Esophagus (tissue), 2 donors: Measurements from ENCODE around the gene LIMS4. TPM values are rescaled to one million over a fixed set of nuclear protein-coding genes. Genes with fewer than 3 reads are reported as not detected.
"Not testable (repeated sequence)": the region's sequence is repeated elsewhere in the genome, so short reads cannot be mapped to it uniquely, and the experiment has no call there.

Experiments used
- H3K27ac ChIP-seq, 2 donors: one replicate each; pipeline ENCODE4 v1.5.1; 2013; ENCODE audit warnings: low read depth in 2 of 2, mild to moderate bottlenecking in 2 of 2, inconsistent platforms in 1 of 2, low read length in 1 of 2, moderate library complexity in 1 of 2
- H3K27me3 ChIP-seq, 2 donors: one replicate each; pipeline ENCODE4 v1.6.1; 2013; ENCODE audit warnings: low read length in 2 of 2, control low read depth in 1 of 2, mild to moderate bottlenecking in 1 of 2; ENCODE audit not compliant: insufficient read depth in 2 of 2, control insufficient read depth in 1 of 2
- H3K36me3 ChIP-seq, 2 donors: one replicate each; pipeline ENCODE4 v1.6.1; 2013; ENCODE audit warnings: low read length in 1 of 2; ENCODE audit not compliant: control insufficient read depth in 2 of 2, insufficient read depth in 2 of 2
- H3K4me1 ChIP-seq, 2 donors: one replicate each; pipeline ENCODE4 v1.6.1; 2013; ENCODE audit warnings: low read length in 1 of 2; ENCODE audit not compliant: control insufficient read depth in 2 of 2, insufficient read depth in 2 of 2
- H3K4me3 ChIP-seq, 2 donors: one replicate each; pipeline ENCODE4 v1.5.1; 2013; ENCODE audit warnings: low read length in 2 of 2, mild to moderate bottlenecking in 2 of 2, low read depth in 1 of 2, moderate library complexity in 1 of 2
- H3K9me3 ChIP-seq, 2 donors: one replicate each; pipeline ENCODE4 v1.6.1; 2013; ENCODE audit warnings: mild to moderate bottlenecking in 2 of 2, low read depth in 1 of 2, low read length in 1 of 2, moderate library complexity in 1 of 2; ENCODE audit not compliant: control insufficient read depth in 2 of 2, insufficient read depth in 1 of 2
- WGBS, 2 donors: extraction: QIAGEN DNeasy Blood & Tissue Kit; methylation state at CpG; one replicate each; pipeline ENCODE4 v1.1.7; 2013; 5-methylcytosine and 5-hydroxymethylcytosine counted together
- polyA plus RNA-seq, 2 donors: library from polyadenylated mRNA; stranded (reverse); fragments of 200-250 nt; gene quantifications; one replicate each; pipeline ENCODE4 v1.2.3, GENCODE V29; 2013
- donor health status: healthy with polysubstance abuse.
- donor health status: Bipolar disorder and iron deficiency.

Gene LIMS4
- polyA plus RNA-seq, 2 donors = 0.29 to 0.93 TPM

GRCh38 chr2:110455080-110455670, 17.4 kb downstream of the LIMS4 start:
- H3K4me1 ChIP-seq, H3K9me3 ChIP-seq, H3K4me3 ChIP-seq, H3K27me3 ChIP-seq, H3K36me3 ChIP-seq, H3K27ac ChIP-seq: not testable (repeated sequence)
- no CpG with 5 or more reads among the region's 6 CpGs for WGBS, 2 donors

DNA sequence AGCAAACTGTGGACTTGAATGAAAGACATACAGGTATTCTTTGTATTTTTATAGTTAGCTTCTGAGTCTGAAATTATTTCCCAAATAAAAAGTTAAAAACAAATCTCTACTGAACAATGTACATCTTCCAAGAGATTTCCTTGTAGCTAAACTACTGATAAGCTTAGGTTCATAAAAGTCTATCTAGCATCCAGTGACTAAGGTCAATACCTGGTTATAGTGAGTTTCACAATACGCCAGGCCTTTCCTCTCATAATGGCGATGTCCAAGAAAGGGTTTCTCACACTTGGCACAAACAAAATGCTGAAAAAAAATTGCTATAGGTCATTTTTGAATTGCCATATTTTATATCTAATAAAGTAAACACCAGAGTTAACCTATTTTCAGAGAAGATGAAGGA, 21.7 kb downstream of the LIMS4 start:
- not testable (repeated sequence) for H3K4me3 ChIP-seq, H3K36me3 ChIP-seq, H3K9me3 ChIP-seq, H3K27me3 ChIP-seq, H3K4me1 ChIP-seq, H3K27ac ChIP-seq
- WGBS, 2 donors = no CpG with 5 or more reads among the region's 2 CpGs

DNA sequence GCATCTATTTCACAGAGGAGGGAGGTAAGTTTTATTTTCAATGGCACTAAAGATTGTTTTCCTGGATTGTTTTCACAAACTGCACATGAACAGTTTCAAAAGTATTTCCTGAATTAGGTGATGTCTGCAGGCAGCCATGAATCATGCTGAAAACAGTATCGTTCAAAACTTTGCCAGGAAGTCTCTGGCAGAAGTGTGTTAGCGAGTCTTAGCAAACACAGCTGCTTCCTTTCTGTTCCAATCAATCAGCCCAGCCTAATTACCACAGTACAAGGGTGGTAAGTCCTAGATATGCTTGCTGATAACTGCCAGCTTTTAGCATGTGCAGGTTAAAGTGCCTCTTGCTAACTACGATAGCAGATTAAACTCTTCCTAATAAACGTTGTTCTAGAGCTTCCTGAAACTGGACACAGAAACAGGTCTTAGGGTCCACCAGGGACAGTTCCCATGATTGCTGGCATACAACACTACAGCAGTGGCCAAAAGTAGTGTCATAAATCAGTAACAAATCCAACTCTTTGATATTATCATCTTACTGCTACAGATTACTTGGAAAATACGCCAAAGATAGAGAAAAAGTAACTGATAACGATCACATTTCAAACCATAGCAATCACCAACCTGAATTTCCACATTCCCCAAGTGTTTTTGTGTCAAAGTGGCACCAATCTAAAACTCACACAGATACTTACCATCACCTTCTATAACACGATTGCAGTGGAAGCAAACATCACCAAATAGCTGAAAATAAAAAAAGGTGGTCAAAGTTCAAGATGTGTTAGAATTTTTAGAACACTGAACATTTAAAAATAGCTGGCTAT, 23.3 kb downstream of the LIMS4 start:
- not testable (repeated sequence) for H3K4me1 ChIP-seq, H3K9me3 ChIP-seq, H3K36me3 ChIP-seq, H3K4me3 ChIP-seq, H3K27me3 ChIP-seq, H3K27ac ChIP-seq
- no CpG with 5 or more reads among the region's 7 CpGs for WGBS, 2 donors

DNA sequence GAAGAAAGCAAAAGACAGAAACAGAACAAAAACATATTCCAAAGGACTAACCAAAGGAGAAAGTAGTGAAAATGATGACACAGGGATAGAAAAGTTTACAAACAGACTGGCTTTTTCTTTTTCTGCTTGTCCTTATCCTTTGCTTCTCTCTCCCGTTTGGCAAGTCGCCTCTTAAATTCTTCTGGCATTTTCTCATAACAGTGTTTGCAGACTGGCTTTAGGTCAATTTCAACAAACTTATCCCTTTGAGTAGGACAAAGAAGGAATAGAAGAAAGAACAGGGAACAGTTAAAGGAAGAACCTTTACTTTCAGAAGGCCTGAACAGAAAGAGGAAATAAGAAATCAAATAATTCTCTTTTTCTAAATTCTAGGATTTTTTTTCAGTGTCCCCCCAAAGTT, 26.0 kb downstream of the LIMS4 start:
- H3K4me1 ChIP-seq, H3K27ac ChIP-seq, H3K36me3 ChIP-seq, H3K9me3 ChIP-seq, H3K4me3 ChIP-seq, H3K27me3 ChIP-seq: not testable (repeated sequence)
- no CpG with 5 or more reads among the region's 2 CpGs for WGBS, 2 donors

DNA sequence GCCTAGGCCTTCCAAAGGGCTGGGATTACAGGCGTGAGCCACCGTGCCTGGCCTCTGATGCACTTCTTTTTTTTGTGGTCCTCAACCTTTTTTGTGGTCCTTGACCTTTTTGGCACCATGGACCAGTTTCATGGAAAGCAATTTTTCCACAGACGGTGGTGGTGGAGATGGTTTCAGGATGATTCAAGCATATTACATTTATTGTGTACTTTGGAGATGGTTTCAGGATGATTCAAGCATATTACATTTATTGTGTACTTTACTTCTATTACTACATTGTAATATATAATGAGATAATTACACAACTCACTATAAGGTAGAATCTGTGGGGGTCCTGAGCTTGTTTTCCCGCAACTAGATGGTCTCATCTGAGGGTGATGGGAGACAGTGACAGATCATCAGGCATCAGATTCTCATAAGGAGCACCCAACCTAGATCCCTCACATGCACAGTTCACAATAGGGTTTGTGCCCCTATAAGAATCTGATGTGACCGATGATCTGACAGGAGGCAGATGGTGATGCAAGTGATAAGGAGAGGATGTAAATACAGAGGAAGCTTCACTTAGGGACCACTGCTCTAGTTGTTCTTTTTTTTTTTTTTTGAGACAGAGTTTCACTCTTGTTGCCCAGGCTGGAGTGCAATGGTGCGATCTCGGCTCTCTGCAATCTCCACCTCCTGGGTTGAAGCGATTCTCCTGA, 29.2 kb downstream of the LIMS4 start:
- no CpG with 5 or more reads among the region's 8 CpGs for WGBS, 2 donors
- H3K4me3 ChIP-seq, H3K36me3 ChIP-seq, H3K27me3 ChIP-seq, H3K9me3 ChIP-seq, H3K27ac ChIP-seq, H3K4me1 ChIP-seq: not testable (repeated sequence)

- H3K27me3 ChIP-seq, H3K9me3 ChIP-seq, H3K36me3 ChIP-seq, H3K27ac ChIP-seq, H3K4me1 ChIP-seq, H3K4me3 ChIP-seq: not testable (repeated sequence)
- WGBS, 2 donors = no CpG with 5 or more reads among the region's 1 CpG
Observed at GRCh38 chr2:110441905-110442304, 30.7 kb downstream of the LIMS4 start.

DNA sequence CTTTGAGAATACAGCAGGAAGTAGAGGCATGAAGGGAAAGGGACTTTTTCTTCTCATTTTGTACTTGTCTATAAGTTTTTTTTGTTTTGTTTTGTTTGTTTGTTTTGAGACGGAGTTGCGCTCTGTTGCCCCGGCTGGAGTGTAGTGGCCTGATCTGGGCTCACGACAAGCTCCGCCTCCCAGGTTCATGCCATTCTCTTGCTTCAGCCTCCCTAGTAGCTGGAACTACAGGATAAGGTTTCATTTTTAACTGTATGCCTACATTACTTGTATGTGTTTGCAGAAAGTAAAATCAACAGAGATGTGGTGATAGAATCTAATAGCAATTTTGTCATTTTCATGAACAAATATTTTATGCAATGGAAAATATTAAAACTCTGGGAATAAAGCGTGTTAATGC, 38.1 kb downstream of the LIMS4 start:
- H3K4me1 ChIP-seq, H3K27ac ChIP-seq, H3K9me3 ChIP-seq, H3K27me3 ChIP-seq, H3K36me3 ChIP-seq, H3K4me3 ChIP-seq: not testable (repeated sequence)
- no CpG with 5 or more reads among the region's 6 CpGs for WGBS, 2 donors

- H3K4me3 ChIP-seq, H3K27ac ChIP-seq, H3K27me3 ChIP-seq, H3K36me3 ChIP-seq, H3K4me1 ChIP-seq, H3K9me3 ChIP-seq: not testable (repeated sequence)
- WGBS, 2 donors = 94 to 100% methylated on average over 1 of the region's 4 CpGs
Observed at GRCh38 chr2:110425725-110426124, 46.9 kb downstream of the LIMS4 start.

GRCh38 chr2:110424421-110424820, 48.2 kb downstream of the LIMS4 start:
- 92 to 100% methylated on average over 2 of the region's 4 CpGs for WGBS, 2 donors
- not testable (repeated sequence) for H3K9me3 ChIP-seq, H3K27me3 ChIP-seq, H3K4me3 ChIP-seq, H3K27ac ChIP-seq, H3K36me3 ChIP-seq, H3K4me1 ChIP-seq

DNA sequence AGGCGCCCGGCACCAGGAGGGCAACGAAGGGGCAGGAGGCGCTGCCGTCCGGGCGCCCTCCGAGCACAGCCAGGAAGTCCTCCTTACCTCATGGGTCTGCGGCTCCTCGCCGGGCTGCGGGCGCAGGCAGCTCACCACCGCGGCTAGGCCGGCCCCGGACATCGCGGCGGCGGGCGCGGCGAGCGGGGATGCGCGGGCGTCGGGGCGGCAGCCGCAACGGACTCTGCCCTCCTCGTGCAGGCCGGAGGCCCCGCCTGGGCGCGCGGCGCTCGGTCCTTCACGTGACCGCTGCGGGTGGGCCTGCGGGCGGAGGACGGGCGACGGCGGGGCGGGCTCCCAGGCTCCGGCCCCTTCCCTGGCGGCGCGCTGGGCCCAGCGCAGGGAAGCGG, 49.0 kb downstream of the LIMS4 start:
- not testable (repeated sequence) for H3K4me3 ChIP-seq, H3K4me1 ChIP-seq, H3K9me3 ChIP-seq, H3K27ac ChIP-seq, H3K27me3 ChIP-seq, H3K36me3 ChIP-seq
- WGBS, 2 donors = no CpG with 5 or more reads among the region's 56 CpGs
